HL-60 (cell line): Measurements from ENCODE around the gene SPRYD7.

Experiments
- CTCF ChIP-seq: IDR thresholded peaks from one replicate; pipeline ENCODE4 v1.5.1; 2011; ENCODE audit warnings: low read length, control low read depth, inconsistent platforms; ENCODE audit not compliant: insufficient read depth
- GABPA ChIP-seq: IDR thresholded peaks from 2 replicates; pipeline ENCODE4 v1.6.1; 2012; ENCODE audit warnings: low read depth

DNA sequence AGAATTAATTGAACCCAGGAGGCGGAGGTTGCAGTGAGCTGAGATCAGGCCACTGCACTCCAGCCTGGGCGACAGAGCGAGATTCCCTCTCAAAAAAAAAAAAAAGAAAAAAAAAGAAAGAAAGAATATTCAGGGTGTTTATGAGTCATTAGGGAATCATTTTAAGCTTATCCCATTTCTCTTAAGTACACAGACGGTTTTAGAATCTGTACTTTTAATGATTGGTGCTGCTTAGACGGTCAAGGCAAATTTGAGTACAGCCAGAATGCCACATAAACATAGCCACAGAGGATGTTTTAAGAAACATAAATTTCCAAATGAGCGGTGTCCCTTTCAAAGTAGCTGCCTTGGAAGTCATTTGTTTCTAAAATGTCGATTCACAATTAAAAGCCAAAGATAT lies 2.6 kb downstream of the SPRYD7 start:
- TF ChIP-seq CTCF (no peak), GABPA (no peak)
